Peyer's patch (tissue), 4 donors: ENCODE results near the gene ZNF428.

Source experiments
- POLR2A ChIP-seq, 2 donors: fragments of 450-650 bp; IDR thresholded peaks; one replicate each; pipeline ENCODE4 v1.5.1; 2017; ENCODE audit warnings: antibody characterized with exemption in 2 of 2, mild to moderate bottlenecking in 2 of 2, moderate library complexity in 2 of 2
- TF ChIP-seq, protein P1 (sequence below), 6 experiments: fragments of 450-650 bp in 4 of 6; fragments of 200-600 bp in 2 of 6; sonication (generic) in 1 of 6; IDR thresholded peaks; one replicate each; pipeline ENCODE4 v1.5.1; 2017 to 2019; ENCODE audit warnings: antibody characterized with exemption in 6 of 6, mild to moderate bottlenecking in 3 of 6, moderate library complexity in 1 of 6

DNA sequence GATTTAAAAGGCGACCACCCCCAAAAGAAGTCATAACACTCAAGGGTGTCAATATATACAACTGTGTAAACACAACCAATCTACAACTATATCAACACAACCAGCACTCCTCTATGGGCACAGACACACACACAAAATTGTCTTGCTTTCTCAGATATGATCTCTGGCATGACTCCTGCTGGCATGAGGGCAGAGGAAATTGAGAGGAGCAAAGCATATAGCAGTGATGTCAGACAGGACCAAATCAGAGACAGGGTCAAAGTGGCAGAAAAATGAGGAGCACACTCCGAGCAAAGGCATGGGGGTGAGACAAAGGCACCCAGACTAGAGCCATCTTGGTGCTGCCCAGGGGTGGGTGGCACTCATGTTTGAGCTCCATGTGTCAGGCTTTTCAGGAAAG lies 33.1 kb downstream of the ZNF428 start:
- TF ChIP-seq, protein P1, sequence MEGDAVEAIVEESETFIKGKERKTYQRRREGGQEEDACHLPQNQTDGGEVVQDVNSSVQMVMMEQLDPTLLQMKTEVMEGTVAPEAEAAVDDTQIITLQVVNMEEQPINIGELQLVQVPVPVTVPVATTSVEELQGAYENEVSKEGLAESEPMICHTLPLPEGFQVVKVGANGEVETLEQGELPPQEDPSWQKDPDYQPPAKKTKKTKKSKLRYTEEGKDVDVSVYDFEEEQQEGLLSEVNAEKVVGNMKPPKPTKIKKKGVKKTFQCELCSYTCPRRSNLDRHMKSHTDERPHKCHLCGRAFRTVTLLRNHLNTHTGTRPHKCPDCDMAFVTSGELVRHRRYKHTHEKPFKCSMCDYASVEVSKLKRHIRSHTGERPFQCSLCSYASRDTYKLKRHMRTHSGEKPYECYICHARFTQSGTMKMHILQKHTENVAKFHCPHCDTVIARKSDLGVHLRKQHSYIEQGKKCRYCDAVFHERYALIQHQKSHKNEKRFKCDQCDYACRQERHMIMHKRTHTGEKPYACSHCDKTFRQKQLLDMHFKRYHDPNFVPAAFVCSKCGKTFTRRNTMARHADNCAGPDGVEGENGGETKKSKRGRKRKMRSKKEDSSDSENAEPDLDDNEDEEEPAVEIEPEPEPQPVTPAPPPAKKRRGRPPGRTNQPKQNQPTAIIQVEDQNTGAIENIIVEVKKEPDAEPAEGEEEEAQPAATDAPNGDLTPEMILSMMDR (IDR thresholded peaks at IDR 0.05) = no peak
- no peak for TF ChIP-seq POLR2A (IDR thresholded peaks at IDR 0.05)
